ENCODE data around the gene ZDHHC14.

The ZDHHC14 gene

GRCh38 chr6:157600807-157601206 is 219.8 kb downstream of the ZDHHC14 start:
- Histone ChIP-seq H3K36me3 (ENCODE audit: control insufficient read depth, insufficient read depth, low read length) (no peaks in the 10 kb centered on the region), H3K27ac (ENCODE audit: low read depth, low read length) (no peak overlapping the region), H3K4me1 (ENCODE audit: control insufficient read depth, insufficient read depth, low read length) (peaks cover 3% of the 10 kb centered on the region), H3K4me3 (ENCODE audit: low read length) (no peak overlapping the region), H3K27me3 (ENCODE audit: control insufficient read depth, insufficient read depth, low read length) (no peaks in the 10 kb centered on the region), H3K9ac (ENCODE audit: low read length) (no peak overlapping the region)

GRCh38 chr6:157602521-157603295 is 221.7 kb downstream of the ZDHHC14 start:
- Histone ChIP-seq H3K27ac (ENCODE audit: low read depth, low read length) (no peak overlapping the region), H3K4me3 (ENCODE audit: low read length) (no peak overlapping the region), H3K4me1 (ENCODE audit: control insufficient read depth, insufficient read depth, low read length) (no peaks in the 10 kb centered on the region), H3K9ac (ENCODE audit: low read length) (no peak overlapping the region), H3K27me3 (ENCODE audit: control insufficient read depth, insufficient read depth, low read length) (no peaks in the 10 kb centered on the region), H3K36me3 (ENCODE audit: control insufficient read depth, insufficient read depth, low read length) (no peaks in the 10 kb centered on the region)

- Histone ChIP-seq H3K27ac (ENCODE audit: low read depth, low read length) (no peak overlapping the region), H3K4me3 (ENCODE audit: low read length) (no peak overlapping the region), H3K27me3 (ENCODE audit: control insufficient read depth, insufficient read depth, low read length) (no peaks in the 10 kb centered on the region), H3K4me1 (ENCODE audit: control insufficient read depth, insufficient read depth, low read length) (no peaks in the 10 kb centered on the region), H3K9ac (ENCODE audit: low read length) (no peak overlapping the region), H3K36me3 (ENCODE audit: control insufficient read depth, insufficient read depth, low read length) (no peaks in the 10 kb centered on the region)
These were observed 222.4 kb downstream of the ZDHHC14 start for GRCh38 chr6:157603314-157603940.

- Histone ChIP-seq H3K27me3 (ENCODE audit: control insufficient read depth, insufficient read depth, low read length) (no peaks in the 10 kb centered on the region), H3K27ac (ENCODE audit: low read depth, low read length) (no peak overlapping the region), H3K4me1 (ENCODE audit: control insufficient read depth, insufficient read depth, low read length) (no peaks in the 10 kb centered on the region), H3K4me3 (ENCODE audit: low read length) (no peak overlapping the region), H3K9ac (ENCODE audit: low read length) (no peak overlapping the region), H3K36me3 (ENCODE audit: control insufficient read depth, insufficient read depth, low read length) (no peaks in the 10 kb centered on the region)
These were observed 223.0 kb downstream of the ZDHHC14 start for GRCh38 chr6:157603971-157604370.

- Histone ChIP-seq H3K27ac (ENCODE audit: low read depth, low read length) (no peak overlapping the region), H3K4me3 (ENCODE audit: low read length) (no peak overlapping the region)
These were observed 223.8 kb downstream of the ZDHHC14 start for GRCh38 chr6:157604816-157605215.

GRCh38 chr6:157605484-157605883 is 224.5 kb downstream of the ZDHHC14 start:
- Histone ChIP-seq H3K4me3 (ENCODE audit: low read length) (no peak overlapping the region), H3K4me1 (ENCODE audit: control insufficient read depth, insufficient read depth, low read length) (no peaks in the 10 kb centered on the region), H3K27ac (ENCODE audit: low read depth, low read length) (no peak overlapping the region), H3K36me3 (ENCODE audit: control insufficient read depth, insufficient read depth, low read length) (no peaks in the 10 kb centered on the region), H3K27me3 (ENCODE audit: control insufficient read depth, insufficient read depth, low read length) (no peaks in the 10 kb centered on the region), H3K9ac (ENCODE audit: low read length) (no peak overlapping the region)

More at GRCh38 chr6:157604816-157605215, 223.8 kb downstream of the ZDHHC14 start:
- H3K4me1 ChIP-seq (ENCODE audit: control insufficient read depth, insufficient read depth, low read length), result no peaks in the 10 kb centered on the region
- no peaks in the 10 kb centered on the region for H3K27me3 ChIP-seq (ENCODE audit: control insufficient read depth, insufficient read depth, low read length)
- no peaks in the 10 kb centered on the region for H3K36me3 ChIP-seq (ENCODE audit: control insufficient read depth, insufficient read depth, low read length)
- H3K9ac ChIP-seq (ENCODE audit: low read length), result no peak overlapping the region

DNA sequence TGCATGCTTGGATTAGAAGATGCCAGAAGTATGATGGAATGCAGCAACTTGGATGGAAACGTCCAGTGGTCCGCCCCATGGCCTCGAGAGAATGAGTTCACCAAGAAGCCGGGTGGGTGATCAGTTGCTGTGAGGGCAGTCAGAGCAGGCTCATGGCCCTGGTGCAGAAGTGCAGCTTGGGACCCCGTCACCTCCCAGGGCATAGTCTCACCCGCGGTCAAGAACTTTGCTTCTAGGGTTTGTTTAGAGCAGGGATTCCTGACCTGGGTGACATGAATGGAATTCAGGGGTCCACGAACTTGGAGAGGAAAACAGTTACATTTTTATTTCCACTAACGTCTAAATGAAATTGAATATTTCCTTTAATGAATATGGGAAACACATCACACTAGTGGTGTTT is 225.5 kb downstream of the ZDHHC14 start:
- no peaks in the 10 kb centered on the region for H3K4me1 ChIP-seq (ENCODE audit: control insufficient read depth, insufficient read depth, low read length)
- H3K27me3 ChIP-seq (ENCODE audit: control insufficient read depth, insufficient read depth, low read length), result no peaks in the 10 kb centered on the region
- H3K4me3 ChIP-seq (ENCODE audit: low read length), result no peak overlapping the region
- no peak overlapping the region for H3K9ac ChIP-seq (ENCODE audit: low read length)
- H3K36me3 ChIP-seq (ENCODE audit: control insufficient read depth, insufficient read depth, low read length), result no peaks in the 10 kb centered on the region
- H3K27ac ChIP-seq (ENCODE audit: low read depth, low read length), result no peak overlapping the region

- no peaks in the 10 kb centered on the region for H3K36me3 ChIP-seq (ENCODE audit: control insufficient read depth, insufficient read depth, low read length)
- no peak overlapping the region for H3K9ac ChIP-seq (ENCODE audit: low read length)
- H3K27me3 ChIP-seq (ENCODE audit: control insufficient read depth, insufficient read depth, low read length), result no peaks in the 10 kb centered on the region
- H3K4me1 ChIP-seq (ENCODE audit: control insufficient read depth, insufficient read depth, low read length), result no peaks in the 10 kb centered on the region
- H3K27ac ChIP-seq (ENCODE audit: low read depth, low read length), result no peak overlapping the region
- H3K4me3 ChIP-seq (ENCODE audit: low read length), result no peak overlapping the region
These were observed 226.5 kb downstream of the ZDHHC14 start for GRCh38 chr6:157607317-157608109.

GRCh38 chr6:157608221-157609075 is 227.5 kb downstream of the ZDHHC14 start:
- Histone ChIP-seq H3K4me3 (ENCODE audit: low read length) (no peak overlapping the region), H3K27me3 (ENCODE audit: control insufficient read depth, insufficient read depth, low read length) (no peaks in the 10 kb centered on the region), H3K27ac (ENCODE audit: low read depth, low read length) (no peak overlapping the region), H3K36me3 (ENCODE audit: control insufficient read depth, insufficient read depth, low read length) (no peaks in the 10 kb centered on the region), H3K9ac (ENCODE audit: low read length) (no peak overlapping the region), H3K4me1 (ENCODE audit: control insufficient read depth, insufficient read depth, low read length) (peaks cover 1% of the 10 kb centered on the region)

GRCh38 chr6:157609117-157609516 is 228.1 kb downstream of the ZDHHC14 start:
- no peak overlapping the region for H3K9ac ChIP-seq (ENCODE audit: low read length)
- no peak overlapping the region for H3K4me3 ChIP-seq (ENCODE audit: low read length)
- H3K4me1 ChIP-seq (ENCODE audit: control insufficient read depth, insufficient read depth, low read length), result peaks cover 2% of the 10 kb centered on the region
- no peaks in the 10 kb centered on the region for H3K36me3 ChIP-seq (ENCODE audit: control insufficient read depth, insufficient read depth, low read length)
- H3K27ac ChIP-seq (ENCODE audit: low read depth, low read length), result no peak overlapping the region
- no peaks in the 10 kb centered on the region for H3K27me3 ChIP-seq (ENCODE audit: control insufficient read depth, insufficient read depth, low read length)

DNA sequence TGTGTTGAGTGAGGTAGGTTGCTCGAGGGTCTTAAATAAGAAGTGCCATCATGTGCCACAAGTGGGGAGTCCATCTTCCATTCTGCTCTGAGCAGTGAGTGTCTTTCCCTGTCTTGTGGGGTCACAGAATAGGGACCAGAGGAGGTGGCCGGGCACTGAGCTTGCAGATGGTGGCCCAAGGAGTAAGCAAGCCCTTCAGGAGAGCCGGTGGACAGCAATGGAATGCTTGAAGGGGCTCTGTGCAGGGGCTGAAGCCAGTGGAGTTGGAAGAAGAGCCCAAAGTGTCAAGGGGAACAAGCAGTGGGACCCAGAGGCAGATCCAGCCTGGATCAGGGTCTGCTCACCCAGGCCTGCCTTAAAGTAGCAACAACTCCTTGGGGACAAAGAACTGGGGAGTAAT is 228.6 kb downstream of the ZDHHC14 start:
- no peak overlapping the region for H3K9ac ChIP-seq (ENCODE audit: low read length)
- no peak overlapping the region for H3K27ac ChIP-seq (ENCODE audit: low read depth, low read length)
- no peaks in the 10 kb centered on the region for H3K27me3 ChIP-seq (ENCODE audit: control insufficient read depth, insufficient read depth, low read length)
- no peaks in the 10 kb centered on the region for H3K36me3 ChIP-seq (ENCODE audit: control insufficient read depth, insufficient read depth, low read length)
- H3K4me1 ChIP-seq (ENCODE audit: control insufficient read depth, insufficient read depth, low read length), result peaks cover 2% of the 10 kb centered on the region
- no peak overlapping the region for H3K4me3 ChIP-seq (ENCODE audit: low read length)
